K562 (cell line): ENCODE data around the gene UBAC2. TPM values are rescaled to one million over a fixed set of nuclear protein-coding genes. Genes with fewer than 3 reads are reported as not detected.

Source experiments
- HCFC1 ChIP-seq: IDR thresholded peaks from 2 replicates; pipeline ENCODE4 v1.6.1; 2012; ENCODE audit warnings: low read depth, low read length, improper control_type of control experiment
- KDM1A ChIP-seq, 2 experiments: fragments of 450-650 bp; IDR thresholded peaks; 2 replicates each; pipeline ENCODE4 v1.6.1; 2016; ENCODE audit warnings: mild to moderate bottlenecking in 2 of 2
- POLR2G ChIP-seq: fragments of 200-400 bp; formaldehyde crosslinking; IDR thresholded peaks from 2 replicates; pipeline ENCODE4 v1.6.1; 2017; ENCODE audit warnings: low read depth, mild to moderate bottlenecking, antibody characterized with exemption, low read length, moderate library complexity
- SIN3A ChIP-seq, 2 experiments: fragments of 150-350 bp in 1 of 2; IDR thresholded peaks; 2 replicates each; pipeline ENCODE4 v1.6.1; 2011 to 2016; ENCODE audit warnings: borderline replicate concordance in 2 of 2, low read depth in 2 of 2, low read length in 2 of 2, mild to moderate bottlenecking in 2 of 2, moderate library complexity in 2 of 2; ENCODE audit not compliant: control insufficient read depth in 1 of 2
- ZBTB33 ChIP-seq: sonication (generic); formaldehyde crosslinking; IDR thresholded peaks from 2 replicates; pipeline ENCODE4 v1.8.1; 2023; ENCODE audit warnings: mild to moderate bottlenecking, missing genetic modification reagents
- ZNF316 ChIP-seq: fragments of 450-650 bp; IDR thresholded peaks from 2 replicates; pipeline ENCODE4 v1.6.1; 2016
- polyA plus RNA-seq, 8 experiments: library from polyadenylated mRNA; depleted of rRNA in 4 of 8; stranded (reverse) in 5 of 8; unstranded in 3 of 8; fragments of >200 nt; fragmentation: Nextera tagmentation in 2 of 8; fragmentation: Illumina TruSeq in 1 of 8; extraction: Ambion mirVana in 2 of 8; extraction: Trizol in 1 of 8; gene quantifications; 2 replicates each; pipeline versions ENCODE4 v1.2.1 to v1.2.3, GENCODE V29; 2011 to 2014; ENCODE audit warnings: inconsistent platforms in 1 of 8, missing spikeins in 1 of 8
- total RNA-seq, 7 experiments: library from RNA; depleted of rRNA in 6 of 7; stranded (reverse); fragments of >200 nt in 6 of 7; fragmentation: Illumina TruSeq in 2 of 7; extraction: Trizol in 2 of 7; gene quantifications; 2 replicates each; pipeline versions ENCODE4 v1.2.1 to v1.2.3, GENCODE V29; 2011 to 2021; ENCODE audit warnings: low replicate concordance in 1 of 7
- TF ChIP-seq, protein P1 (sequence below): sonication (generic); formaldehyde crosslinking; IDR thresholded peaks from 2 replicates; pipeline ENCODE4 v1.4.0; 2020; ENCODE audit warnings: mild to moderate bottlenecking, missing genetic modification reagents
- TF ChIP-seq, protein P2 (sequence below): fragments of 450-650 bp; conservative IDR thresholded peaks from 2 replicates; pipeline ENCODE4 v1.6.1; 2016; ENCODE audit warnings: missing genetic modification characterization, low read depth, mild to moderate bottlenecking, missing compliant biosample characterization, moderate library complexity

The UBAC2 gene
- total and polyA plus RNA-seq, 9 of the 15 experiments (the other 6 are each of a cell fraction or from before 2014, with no cell fraction given), result 6.0 to 84.1 (median 32.3) TPM

GRCh38 chr13:99435116-99435515 is 234.5 kb downstream of the UBAC2 start (continued):
- TF ChIP-seq ZBTB33 (CRISPR knock-in tag) (no peak), KDM1A (IDR thresholded peaks at IDR 0.05) (no peak), HCFC1 (no peak), SIN3A (IDR thresholded peaks at IDR 0.05; ENCODE audit: borderline replicate concordance in 2 of 2, control insufficient read depth in 1 of 2, low read depth in 2 of 2, low read length in 2 of 2) (no peak), ZNF316 (no peak), POLR2G (no peak)
- TF ChIP-seq, protein P1, sequence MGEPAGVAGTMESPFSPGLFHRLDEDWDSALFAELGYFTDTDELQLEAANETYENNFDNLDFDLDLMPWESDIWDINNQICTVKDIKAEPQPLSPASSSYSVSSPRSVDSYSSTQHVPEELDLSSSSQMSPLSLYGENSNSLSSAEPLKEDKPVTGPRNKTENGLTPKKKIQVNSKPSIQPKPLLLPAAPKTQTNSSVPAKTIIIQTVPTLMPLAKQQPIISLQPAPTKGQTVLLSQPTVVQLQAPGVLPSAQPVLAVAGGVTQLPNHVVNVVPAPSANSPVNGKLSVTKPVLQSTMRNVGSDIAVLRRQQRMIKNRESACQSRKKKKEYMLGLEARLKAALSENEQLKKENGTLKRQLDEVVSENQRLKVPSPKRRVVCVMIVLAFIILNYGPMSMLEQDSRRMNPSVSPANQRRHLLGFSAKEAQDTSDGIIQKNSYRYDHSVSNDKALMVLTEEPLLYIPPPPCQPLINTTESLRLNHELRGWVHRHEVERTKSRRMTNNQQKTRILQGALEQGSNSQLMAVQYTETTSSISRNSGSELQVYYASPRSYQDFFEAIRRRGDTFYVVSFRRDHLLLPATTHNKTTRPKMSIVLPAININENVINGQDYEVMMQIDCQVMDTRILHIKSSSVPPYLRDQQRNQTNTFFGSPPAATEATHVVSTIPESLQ (CRISPR knock-in tag), result no peak
- TF ChIP-seq, protein P2, sequence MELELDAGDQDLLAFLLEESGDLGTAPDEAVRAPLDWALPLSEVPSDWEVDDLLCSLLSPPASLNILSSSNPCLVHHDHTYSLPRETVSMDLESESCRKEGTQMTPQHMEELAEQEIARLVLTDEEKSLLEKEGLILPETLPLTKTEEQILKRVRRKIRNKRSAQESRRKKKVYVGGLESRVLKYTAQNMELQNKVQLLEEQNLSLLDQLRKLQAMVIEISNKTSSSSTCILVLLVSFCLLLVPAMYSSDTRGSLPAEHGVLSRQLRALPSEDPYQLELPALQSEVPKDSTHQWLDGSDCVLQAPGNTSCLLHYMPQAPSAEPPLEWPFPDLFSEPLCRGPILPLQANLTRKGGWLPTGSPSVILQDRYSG (tag), result no peak
